Measurements from ENCODE around the gene TMEM178B. TPM values are rescaled to one million over a fixed set of nuclear protein-coding genes. Genes with fewer than 3 reads are reported as not detected.
"Not testable (repeated sequence)": the region's sequence is repeated elsewhere in the genome, so short reads cannot be mapped to it uniquely, and the experiment has no call there.

Gene TMEM178B
- total and polyA plus RNA-seq, 10 of the 15 experiments (the other 5 are each of a cell fraction or from before 2014, with no cell fraction given): 0.01 to 1.1 (median 0.04) TPM; not detected in 2

DNA sequence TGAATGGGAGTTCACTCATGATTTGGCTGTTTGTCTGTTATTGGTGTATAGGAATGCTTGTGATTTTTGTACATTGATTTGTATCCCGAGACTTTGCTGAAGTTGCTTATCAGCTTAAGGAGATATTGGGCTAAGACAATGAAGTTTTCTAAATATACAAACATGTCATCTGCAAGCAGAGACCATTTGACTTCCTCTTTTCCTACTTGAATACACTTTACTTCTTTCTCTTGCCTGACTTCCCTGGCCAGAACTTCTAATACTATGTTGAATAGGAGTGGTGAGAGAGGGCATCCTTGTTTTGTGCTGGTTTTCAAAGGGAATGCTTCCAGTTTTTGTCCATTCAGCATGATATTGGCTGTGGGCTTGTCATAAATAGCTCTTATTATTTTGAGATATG is 101.9 kb downstream of the TMEM178B start:
- 50% methylated on average over 1 of the region's 1 CpG for WGBS (ENCODE audit: insufficient coverage, insufficient replicate concordance, low lambda C conversion rate, missing lambda C conversion rate)
- H3K27me3 ChIP-seq (replicated peaks in 1 of 2; ENCODE audit: control insufficient read depth in 2 of 2, insufficient read depth in 2 of 2, low read length in 1 of 2); ATAC-seq; CTCF ChIA-PET; H3K9ac ChIP-seq (ENCODE audit: control insufficient read depth, insufficient read depth, low read length); in situ Hi-C loops (cut with MboI); H3K36me3 ChIP-seq (ENCODE audit: control insufficient read depth in 2 of 2, insufficient read depth in 2 of 2, low read length in 1 of 2); H3K4me2 ChIP-seq (ENCODE audit: control insufficient read depth, insufficient read depth); H4K20me1 ChIP-seq (ENCODE audit: control insufficient read depth, insufficient read depth); POLR2A ChIA-PET; FAIRE-seq; H2AFZ ChIP-seq (ENCODE audit: control insufficient read depth, low read depth, low read length); H3K4me1 ChIP-seq (ENCODE audit: control insufficient read depth, insufficient read depth, low read length); H3K79me2 ChIP-seq (ENCODE audit: control insufficient read depth, insufficient read depth, low read length); BruUV-seq (replicated peaks); DNase-seq (ENCODE audit: low read depth, low spot score); RAD21 ChIA-PET (ENCODE audit: unreplicated experiment); H3K4me3 ChIP-seq; H3K27ac ChIP-seq (ENCODE audit: control insufficient read depth, insufficient read depth); H3K9me3 ChIP-seq (replicated peaks; ENCODE audit: control insufficient read depth, insufficient read depth, low read length): not testable (repeated sequence)
- SMC1A ChIA-PET (ENCODE audit: uncharacterized antibody, unreplicated experiment): interaction anchor here (1.0 to 1.9 kb wide), 4 partner anchors 9 to 56 kb away, joined by 3 to 4 read pairs (median 4); no protein-coding TSS in a partner anchor
- intact Hi-C loops (cut with micrococcal nuclease; ENCODE audit: unreplicated experiment): loop anchor here (5.0 kb wide), 1 partner anchor 158 kb away; no protein-coding TSS in a partner anchor
- peak; percentile 51; the same call in 1 of the 2 replicates for TF ChIP-seq SPI1 (IDR thresholded peaks at IDR 0.05; ENCODE audit: borderline replicate concordance, insufficient read depth, low read depth, low read length)

- intact Hi-C loops (cut with micrococcal nuclease; ENCODE audit: unreplicated experiment): loop anchor here (5.0 kb wide), 1 partner anchor 160 kb away; no protein-coding TSS in a partner anchor
- POLR2A ChIA-PET; H3K27me3 ChIP-seq (replicated peaks in 1 of 2; ENCODE audit: control insufficient read depth in 2 of 2, insufficient read depth in 2 of 2, low read length in 1 of 2); H3K4me2 ChIP-seq (ENCODE audit: control insufficient read depth, insufficient read depth); H3K79me2 ChIP-seq (ENCODE audit: control insufficient read depth, insufficient read depth, low read length); H3K9ac ChIP-seq (ENCODE audit: control insufficient read depth, insufficient read depth, low read length); H2AFZ ChIP-seq (ENCODE audit: control insufficient read depth, low read depth, low read length); in situ Hi-C loops (cut with MboI); FAIRE-seq; H3K36me3 ChIP-seq (ENCODE audit: control insufficient read depth in 2 of 2, insufficient read depth in 2 of 2, low read length in 1 of 2); H3K4me1 ChIP-seq (ENCODE audit: control insufficient read depth, insufficient read depth, low read length); H3K27ac ChIP-seq (ENCODE audit: control insufficient read depth, insufficient read depth); H3K9me3 ChIP-seq (replicated peaks; ENCODE audit: control insufficient read depth, insufficient read depth, low read length); H3K4me3 ChIP-seq; H4K20me1 ChIP-seq (ENCODE audit: control insufficient read depth, insufficient read depth); BruUV-seq (replicated peaks); CTCF ChIA-PET: not testable (repeated sequence)
- 11% methylated on average over 5 of the region's 5 CpGs for WGBS (ENCODE audit: insufficient coverage, insufficient replicate concordance, low lambda C conversion rate, missing lambda C conversion rate)
- ChIA-PET RAD21 (ENCODE audit: unreplicated experiment) (interaction anchor here (1.5 to 1.6 kb wide), 2 partner anchors 12 to 55 kb away, joined by 3 read pairs; no protein-coding TSS in a partner anchor), SMC1A (ENCODE audit: uncharacterized antibody, unreplicated experiment) (interaction anchor here (0.7 to 2.3 kb wide), 10 partner anchors 10 to 84 kb away, joined by 3 to 9 read pairs (median 3); no protein-coding TSS in a partner anchor)
- DNase-seq (ENCODE audit: low read depth, low spot score) (peak; percentile 30), ATAC-seq (peak; percentile 31; the same call in 1 of the 3 replicates)
- peak; percentile 49; the same call in 1 of the 2 replicates for TF ChIP-seq ATF7 (IDR thresholded peaks at IDR 0.05; ENCODE audit: low read depth)
- peak; percentile 43; the same call in 1 of the 2 replicates for TF ChIP-seq ZNF217 (IDR thresholded peaks at IDR 0.05)
- TF ChIP-seq MTA2 (IDR thresholded peaks at IDR 0.05; ENCODE audit: low read depth): peak; percentile 66
- TF ChIP-seq IKZF2 (IDR thresholded peaks at IDR 0.05): peak; percentile 45 to 73
- 0 out of 2 replicates have a peak, but pooled peaks have one; percentile 23 for TF ChIP-seq RELB (IDR thresholded peaks at IDR 0.05; ENCODE audit: low read depth)
- TF ChIP-seq MLLT1 (IDR thresholded peaks at IDR 0.05): peak; percentile 60; the same call in 1 of the 2 replicates
These were observed 103.3 kb downstream of the TMEM178B start for GRCh38 chr7:141177120-141177519.

Data from GM12878 (cell line).